NOMO-1 treated with DMSO at 0.1 percent for 48 hours (cell line): ENCODE data around the gene CDK16.

Source experiments
- DNase-seq: peaks from one replicate; lab custom pipeline; 2025; ENCODE audit not compliant: unreplicated experiment; lab: John Stamatoyannopoulos, UW

The CDK16 gene

DNA sequence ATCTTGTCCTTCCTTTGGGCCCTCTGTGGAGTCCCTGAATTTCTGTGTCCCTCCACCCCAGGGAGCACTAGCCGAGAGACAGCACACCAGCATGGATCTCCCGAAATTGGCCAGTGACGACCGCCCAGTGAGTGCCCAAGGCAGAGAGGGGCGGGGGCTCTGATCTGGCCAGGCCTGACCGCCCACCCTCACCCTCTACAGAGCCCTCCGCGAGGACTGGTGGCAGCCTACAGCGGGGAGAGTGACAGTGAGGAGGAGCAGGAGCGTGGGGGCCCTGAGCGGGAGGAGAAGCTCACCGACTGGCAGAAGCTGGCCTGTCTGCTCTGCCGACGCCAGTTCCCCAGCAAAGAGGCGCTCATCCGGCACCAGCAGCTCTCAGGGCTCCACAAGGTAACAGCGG, 33.2 kb upstream of the CDK16 start:
- no peak for DNase-seq

DNA sequence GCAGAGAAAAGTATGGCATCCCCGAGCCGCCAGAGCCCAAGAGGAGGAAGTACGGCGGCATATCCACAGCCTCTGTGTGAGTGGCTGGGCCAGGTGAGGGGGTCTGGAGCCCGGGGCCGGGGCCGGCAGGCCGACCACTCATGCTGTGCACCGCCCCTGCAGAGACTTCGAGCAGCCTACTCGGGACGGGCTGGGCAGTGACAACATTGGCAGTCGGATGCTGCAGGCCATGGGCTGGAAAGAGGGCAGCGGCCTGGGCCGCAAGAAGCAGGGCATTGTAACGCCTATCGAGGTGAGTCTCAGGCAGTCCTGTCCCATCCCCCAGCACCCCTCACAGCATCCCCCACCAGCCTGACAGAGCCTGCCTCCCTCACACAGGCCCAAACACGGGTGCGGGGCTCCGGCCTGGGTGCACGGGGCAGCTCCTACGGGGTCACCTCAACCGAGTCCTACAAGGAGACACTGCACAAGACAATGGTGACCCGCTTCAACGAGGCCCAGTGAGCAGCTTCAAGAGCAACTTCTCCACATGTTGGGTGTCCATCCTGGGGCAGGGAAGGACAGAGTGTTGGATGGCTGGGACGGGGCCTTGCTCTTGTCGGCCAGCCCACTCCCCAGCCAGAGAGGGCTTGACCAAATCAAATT, 32.3 kb upstream of the CDK16 start:
- no peak for DNase-seq

- no peak for DNase-seq
These were observed 31.3 kb upstream of the CDK16 start for GRCh38 chrX:47187106-47187677.

DNA sequence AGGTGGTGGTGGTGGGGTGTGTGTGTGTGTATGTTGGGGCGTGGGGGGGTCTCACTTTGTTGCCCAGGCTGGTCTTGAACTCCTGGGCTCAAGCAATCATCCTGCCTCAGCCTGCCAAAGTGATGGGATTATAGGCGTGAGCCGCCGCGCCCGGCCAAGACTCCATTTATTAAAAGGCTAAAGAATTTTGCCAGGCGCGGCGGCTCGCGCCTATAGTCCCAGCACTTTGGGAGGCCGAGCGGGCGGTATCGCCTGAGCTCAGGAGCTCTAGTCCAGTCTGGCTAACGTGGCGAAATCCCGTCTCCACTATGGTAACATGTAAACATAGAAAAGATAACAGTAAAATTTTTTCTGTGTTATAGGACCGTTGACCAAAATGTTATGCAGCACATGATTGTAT, 28.6 kb upstream of the CDK16 start:
- DNase-seq, result no peak

DNA sequence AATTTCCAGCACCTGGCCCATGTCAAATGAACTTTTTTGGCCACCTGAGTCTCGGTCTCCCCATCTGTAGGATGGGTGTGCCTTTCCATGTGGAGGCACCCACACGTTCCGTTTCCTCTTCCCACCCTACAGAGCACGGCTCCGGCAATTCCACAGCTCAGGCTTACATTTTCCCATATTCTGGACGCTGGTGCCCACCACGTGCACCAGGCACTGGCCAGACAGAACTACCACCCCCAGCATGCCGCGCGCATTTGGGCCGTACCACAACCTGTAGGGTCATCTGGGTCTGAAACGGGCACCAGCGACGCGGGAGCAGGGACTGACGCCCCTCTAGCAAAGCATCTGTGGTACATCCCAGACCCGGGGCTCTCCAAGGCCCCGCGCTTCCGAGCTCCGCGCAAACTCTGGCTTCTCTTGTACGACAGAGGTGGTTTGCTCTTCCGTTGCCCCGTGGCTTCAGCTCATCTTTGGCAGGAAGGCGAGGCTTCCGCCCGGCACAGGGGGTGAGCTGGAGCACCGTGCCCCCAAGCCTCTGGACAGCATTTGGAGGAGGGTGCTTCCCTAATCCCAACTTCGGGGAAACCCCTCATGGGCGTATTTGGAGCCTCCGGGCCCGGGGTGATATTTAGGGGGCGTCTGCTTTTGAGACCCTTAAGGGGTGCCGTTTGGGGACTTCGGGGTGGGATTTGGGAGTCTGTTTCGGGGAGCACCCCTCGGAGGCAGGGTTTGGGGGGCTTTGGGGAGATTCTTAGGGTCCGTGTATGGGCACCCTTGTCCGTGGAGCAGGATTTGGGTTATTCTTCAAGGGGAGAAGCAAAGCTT, 27.8 kb upstream of the CDK16 start:
- peak; percentile 94 for DNase-seq

GRCh38 chrX:47191331-47191730, 27.1 kb upstream of the CDK16 start:
- no peak for DNase-seq

DNA sequence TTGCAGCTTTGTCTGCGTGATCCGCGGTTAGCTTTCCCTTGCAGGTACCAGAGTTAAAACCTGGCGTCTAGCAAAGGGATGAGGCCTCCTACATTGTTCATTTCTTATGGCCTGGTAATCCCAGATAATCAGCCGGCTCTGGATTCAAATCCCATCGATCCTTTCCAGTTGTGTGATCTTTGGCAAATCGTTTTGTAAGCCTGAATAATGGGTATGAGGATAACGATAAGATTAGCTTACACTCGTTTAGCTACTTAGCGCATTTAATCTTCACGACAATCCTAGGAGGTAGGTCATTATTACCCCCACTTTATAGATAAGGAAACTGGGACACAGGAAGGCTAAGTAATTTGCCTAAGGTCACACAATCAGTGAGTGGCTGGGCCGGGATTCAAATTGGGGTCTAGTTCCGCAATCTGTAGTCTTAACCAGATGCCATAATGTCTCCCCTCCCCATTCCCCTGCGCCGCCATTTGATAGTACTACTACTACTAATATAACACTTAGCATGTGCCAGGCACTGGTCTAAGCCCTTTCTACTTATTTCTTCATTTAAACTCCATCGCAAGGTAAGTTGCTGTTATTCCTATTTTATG, 26.6 kb upstream of the CDK16 start:
- DNase-seq, result no peak

DNA sequence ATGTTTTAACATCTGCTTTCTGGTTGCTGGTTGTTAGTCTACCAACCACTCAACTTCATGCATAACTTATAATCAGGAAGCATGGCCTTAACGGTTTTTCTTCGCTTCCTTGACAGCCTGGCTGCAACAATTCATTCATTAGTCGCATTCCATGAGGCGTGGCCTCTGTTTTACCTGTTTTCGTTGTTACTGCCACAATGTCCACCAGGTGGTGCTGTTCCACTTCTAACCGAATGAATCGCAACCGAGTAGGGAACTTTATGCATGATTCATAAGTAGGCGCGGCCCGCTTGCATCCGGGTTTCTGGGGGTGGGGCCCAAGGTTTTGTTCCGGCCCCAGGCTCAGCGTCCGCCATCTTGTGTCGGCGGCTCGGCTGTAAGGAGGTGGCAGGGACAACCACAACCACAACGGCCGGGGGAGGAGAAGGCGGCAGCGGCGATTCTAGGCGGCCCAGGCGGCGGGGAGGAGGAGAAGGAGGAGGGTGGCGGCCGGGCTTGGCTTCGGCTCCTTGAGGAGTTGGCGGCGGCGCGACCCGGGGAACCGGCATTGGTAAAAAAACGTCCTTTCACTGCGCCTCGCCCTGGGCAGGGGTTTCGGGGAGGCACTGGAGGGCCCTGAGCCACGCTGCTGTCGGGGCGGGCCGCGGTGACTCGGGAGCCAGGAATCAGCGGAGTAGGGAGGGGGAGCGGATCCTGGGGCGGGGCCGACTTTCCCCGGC, 24.8 kb upstream of the CDK16 start, which contains the start of gene UBA1:
TSS of gene UBA1 (plus strand) at position 355 of the 719 bp plus-strand sequence. CDS start 4,974 bp downstream, outside the sequence.
- DNase-seq, result peak; percentile 97

DNA sequence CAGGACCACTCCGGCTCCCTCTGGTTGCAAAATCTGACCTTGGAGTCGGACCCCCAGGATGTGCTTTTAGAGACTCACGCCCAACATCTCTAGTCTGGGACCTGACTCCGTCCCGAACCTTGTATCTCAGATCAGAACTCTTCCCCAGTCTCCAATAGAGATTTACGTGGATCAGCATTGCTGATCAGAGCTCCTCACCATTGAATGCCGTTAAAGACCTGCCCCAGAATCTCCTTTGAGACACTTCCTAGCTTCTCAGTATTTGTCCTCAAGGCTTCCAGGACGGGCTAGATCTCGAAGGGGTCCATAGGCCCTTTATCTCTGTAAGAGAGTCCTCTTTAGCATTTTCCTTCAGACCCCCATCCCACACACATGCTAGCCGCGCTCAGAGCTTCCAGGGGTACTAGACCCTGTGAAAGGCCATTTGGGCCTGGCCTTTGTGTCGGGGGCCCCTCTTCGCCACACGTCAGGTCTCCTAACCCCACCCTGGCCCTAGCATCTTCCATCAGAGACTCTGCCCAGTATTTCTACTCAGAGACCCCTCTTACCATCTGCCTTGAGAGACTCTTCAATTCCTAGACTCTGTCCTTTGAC, 24.2 kb upstream of the CDK16 start:
- no peak for DNase-seq

- no peak for DNase-seq
These were observed 22.4 kb upstream of the CDK16 start for GRCh38 chrX:47196098-47196497.

DNA sequence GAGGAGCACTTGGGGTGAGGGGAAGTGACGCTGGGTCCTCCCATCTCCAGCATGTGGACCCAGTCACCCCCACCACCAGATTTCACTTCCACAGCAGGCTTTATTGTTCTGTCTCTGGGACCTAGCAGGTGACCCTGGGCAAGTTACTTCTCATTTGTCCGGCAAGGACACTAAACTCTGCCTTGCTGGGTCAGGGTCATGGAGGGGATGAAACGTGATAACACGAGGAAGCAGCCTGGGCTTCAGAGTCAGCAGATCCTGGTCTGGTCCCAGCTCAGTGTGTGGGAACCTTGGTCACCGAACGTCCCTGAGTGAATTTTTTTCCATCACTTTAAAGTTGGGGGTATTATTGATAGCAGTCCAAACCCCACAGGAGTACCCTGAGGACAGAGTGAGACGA, 21.0 kb upstream of the CDK16 start:
- no peak for DNase-seq

DNA sequence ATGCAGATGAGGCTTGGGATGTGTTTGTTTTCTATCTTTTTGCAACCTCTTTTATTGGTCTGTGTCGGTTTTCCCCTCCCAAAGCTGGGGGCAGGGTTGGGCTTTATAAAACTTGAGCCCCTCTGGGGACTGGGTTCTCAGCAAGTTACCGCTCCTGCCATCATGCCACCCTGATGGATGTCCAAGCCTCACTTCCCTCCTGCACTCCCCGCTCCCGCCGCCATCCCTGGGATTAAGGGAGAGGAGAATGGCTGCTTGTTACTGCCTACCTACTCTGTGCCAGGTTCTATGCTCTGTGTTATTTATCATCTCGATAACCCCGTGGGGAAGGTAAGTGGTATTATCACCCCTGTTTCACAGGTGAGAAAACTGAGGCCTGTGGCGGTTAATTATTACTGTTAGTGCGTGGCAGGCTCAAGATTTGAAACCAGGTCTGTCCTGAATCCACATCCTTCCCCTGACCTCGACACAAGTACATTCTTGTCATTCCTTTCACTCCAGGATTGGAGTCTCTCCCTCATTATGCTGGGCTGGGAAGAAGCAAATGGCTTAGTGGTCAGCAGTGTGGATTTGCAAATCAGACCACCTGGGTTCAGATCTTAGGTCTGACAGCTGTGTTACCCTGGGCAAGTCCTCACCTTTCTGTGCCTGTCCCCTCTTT, 20.3 kb upstream of the CDK16 start:
- no peak for DNase-seq

DNA sequence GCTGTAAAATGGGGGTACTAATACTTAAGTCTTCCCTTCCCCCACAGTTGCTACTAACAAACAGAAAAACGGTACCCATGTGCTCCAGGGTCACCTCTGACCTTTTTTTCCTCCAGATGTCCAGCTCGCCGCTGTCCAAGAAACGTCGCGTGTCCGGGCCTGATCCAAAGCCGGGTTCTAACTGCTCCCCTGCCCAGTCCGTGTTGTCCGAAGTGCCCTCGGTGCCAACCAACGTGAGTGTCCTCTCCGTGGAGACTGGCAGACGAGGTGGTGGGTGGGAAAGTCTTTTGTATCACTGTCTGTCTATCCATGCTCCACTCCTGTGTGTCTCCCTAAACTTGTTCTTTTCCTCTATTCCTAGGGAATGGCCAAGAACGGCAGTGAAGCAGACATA, 19.8 kb upstream of the CDK16 start:
- no peak for DNase-seq

GRCh38 chrX:47199286-47199685, 19.2 kb upstream of the CDK16 start:
- no peak for DNase-seq

DNA sequence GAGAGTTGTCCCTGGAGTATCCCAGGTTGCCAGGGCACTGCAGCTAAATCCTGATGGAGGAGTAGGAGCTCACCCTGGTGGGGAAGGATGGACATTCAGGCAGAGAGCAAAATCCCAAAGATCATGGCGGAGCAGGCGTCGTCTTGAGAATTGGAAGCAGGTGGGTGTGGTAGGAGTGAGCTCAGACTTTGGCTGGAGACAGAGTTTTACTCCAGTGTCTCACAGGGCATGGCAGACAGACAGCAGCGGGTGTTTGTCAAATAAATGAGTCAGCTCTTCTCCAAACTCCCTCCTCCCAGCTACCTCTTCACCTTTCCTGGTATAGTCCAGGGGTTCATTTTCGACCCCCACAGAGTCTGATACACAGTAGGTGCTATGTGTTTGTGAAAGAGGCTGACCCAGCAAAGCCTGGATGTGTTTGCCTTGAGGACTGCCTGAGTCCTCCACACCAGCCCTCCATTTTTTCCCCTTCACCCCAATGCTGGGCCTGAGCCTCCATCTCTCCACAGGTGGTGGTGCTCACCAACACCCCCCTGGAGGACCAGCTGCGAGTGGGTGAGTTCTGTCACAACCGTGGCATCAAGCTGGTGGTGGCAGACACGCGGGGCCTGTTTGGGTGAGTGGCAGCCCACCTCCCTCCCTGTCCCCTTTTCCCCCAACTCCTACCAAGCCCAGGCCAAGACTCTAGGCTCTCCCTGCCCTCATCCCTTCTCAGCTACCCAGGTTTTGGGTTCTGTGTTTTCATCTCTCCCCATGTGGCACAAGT, 17.9 kb upstream of the CDK16 start:
- no peak for DNase-seq

DNA sequence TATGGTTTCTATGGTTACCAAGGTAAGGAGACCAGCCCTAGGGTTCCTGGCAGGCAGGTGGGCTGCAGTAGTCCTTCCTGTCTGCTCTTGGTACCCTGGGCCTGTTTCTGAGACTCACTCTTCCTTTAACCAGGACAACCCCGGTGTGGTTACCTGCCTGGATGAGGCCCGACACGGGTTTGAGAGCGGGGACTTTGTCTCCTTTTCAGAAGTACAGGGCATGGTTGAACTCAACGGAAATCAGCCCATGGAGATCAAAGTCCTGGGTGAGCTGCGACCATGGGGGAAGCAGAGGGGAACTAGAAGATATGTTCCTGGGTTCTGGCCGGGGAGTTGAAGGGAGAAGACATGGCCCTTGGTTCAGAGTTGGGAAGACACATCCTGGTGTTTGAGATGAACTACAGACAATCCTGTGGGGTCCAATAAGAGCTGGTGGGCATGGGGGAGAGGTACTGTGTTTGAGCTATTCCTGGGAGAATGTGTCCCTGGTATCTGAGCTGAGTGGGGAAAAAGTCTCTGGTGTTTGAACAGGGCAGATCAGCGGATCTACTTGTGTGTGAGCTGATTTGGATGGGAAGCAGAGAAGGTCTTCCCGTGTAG, 17.0 kb upstream of the CDK16 start:
- DNase-seq, result no peak

DNA sequence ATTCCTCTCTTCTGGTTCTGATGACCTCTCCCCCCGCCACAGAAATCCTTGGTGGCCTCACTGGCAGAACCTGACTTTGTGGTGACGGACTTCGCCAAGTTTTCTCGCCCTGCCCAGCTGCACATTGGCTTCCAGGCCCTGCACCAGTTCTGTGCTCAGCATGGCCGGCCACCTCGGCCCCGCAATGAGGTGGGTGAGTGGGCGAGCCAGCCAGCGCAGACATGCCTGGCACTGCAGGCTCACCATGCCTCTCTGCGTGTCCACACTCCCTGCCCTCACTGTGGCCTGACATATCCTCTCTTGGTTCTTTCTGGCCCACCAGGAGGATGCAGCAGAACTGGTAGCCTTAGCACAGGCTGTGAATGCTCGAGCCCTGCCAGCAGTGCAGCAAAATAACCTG, 16.2 kb upstream of the CDK16 start:
- DNase-seq, result no peak

DNA sequence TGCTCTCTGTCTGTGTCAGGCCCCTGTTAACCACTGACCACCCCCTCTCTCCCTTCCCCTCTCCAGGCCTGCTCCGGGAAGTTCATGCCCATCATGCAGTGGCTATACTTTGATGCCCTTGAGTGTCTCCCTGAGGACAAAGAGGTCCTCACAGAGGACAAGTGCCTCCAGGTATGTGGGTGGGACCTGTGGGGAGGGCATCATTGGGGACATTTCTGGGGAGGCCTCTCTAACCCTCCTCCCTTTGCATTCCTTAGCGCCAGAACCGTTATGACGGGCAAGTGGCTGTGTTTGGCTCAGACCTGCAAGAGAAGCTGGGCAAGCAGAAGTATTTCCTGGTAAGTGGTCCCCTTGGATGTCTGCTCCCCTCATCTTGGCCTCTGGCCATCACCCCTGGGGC, 15.6 kb upstream of the CDK16 start:
- DNase-seq, result no peak

- no peak for DNase-seq
These were observed 13.5 kb upstream of the CDK16 start for GRCh38 chrX:47204970-47205369.
